GM12891 (cell line): ENCODE results near the gene PDGFB.

Experiments used
- PAX5 ChIP-seq: IDR thresholded peaks from 2 replicates; pipeline ENCODE4 v1.6.1; 2011; ENCODE audit warnings: low read length, moderate library complexity, mild to moderate bottlenecking; ENCODE audit not compliant: insufficient read depth, severe bottlenecking
- POLR2A ChIP-seq: IDR thresholded peaks from 2 replicates; pipeline ENCODE4 v1.6.1; 2011; ENCODE audit warnings: low read depth, low read length, control low read depth
- POLR2AphosphoS5 ChIP-seq: IDR thresholded peaks from 2 replicates; pipeline ENCODE4 v1.6.1; 2011; ENCODE audit warnings: low read depth, low read length, control low read depth
- POU2F2 ChIP-seq: IDR thresholded peaks from 2 replicates; pipeline ENCODE4 v1.6.1; 2011; ENCODE audit warnings: low read depth, mild to moderate bottlenecking, control low read depth, low read length, moderate library complexity
- SPI1 ChIP-seq: IDR thresholded peaks from 2 replicates; pipeline ENCODE4 v1.6.1; 2011; ENCODE audit warnings: low read depth, low read length, control low read depth
- TAF1 ChIP-seq: IDR thresholded peaks from 2 replicates; pipeline ENCODE4 v1.6.1; 2011; ENCODE audit warnings: low read depth, low read length, control low read depth

DNA sequence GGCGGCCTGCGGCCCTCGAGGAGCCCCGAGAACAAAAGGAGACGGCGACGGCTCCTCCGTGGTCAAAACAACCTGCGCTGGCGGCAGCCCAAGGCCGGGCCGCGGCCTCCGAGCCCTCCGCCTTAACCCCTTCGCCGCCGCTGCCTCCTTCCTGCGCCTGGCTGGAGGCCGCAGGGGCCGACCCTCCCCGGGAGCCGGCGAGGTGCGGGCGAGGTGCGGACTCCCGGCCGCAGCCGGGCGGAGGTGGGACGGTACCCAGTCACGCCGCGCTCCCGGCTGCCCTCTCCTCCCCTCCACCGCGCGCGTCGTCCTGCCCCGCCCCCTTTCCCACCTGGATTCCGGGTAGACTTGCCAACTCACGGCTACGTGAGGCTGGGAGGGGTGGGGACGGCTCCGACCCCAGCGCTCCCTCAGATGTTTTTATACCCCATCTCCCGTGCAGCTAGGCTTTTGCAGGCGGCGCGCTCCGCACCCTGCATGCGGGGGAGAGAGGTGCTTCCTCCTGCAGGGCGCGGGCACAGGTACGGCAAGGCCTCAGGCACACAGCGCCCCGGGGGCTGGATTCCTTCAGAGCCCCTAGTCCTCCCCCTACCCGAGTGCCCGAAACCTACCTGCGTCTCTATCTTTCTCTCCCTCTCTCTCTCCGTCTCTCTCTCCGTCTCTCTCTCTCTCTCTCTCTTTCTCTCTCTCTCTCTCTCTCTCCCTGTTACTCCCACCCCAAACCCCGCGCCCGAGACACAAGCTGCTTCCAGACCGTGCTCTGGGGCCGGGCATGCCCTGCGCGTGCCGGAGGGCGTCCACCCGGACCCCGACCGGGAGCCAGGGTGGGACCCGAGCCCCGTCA, 2.0 kb downstream of the PDGFB start:
- TF ChIP-seq PAX5, result no peak
- TF ChIP-seq TAF1, result no peak
- TF ChIP-seq POLR2A, result no peak
- TF ChIP-seq POLR2AphosphoS5, result no peak
- no peak for TF ChIP-seq POU2F2
- TF ChIP-seq SPI1, result no peak
